GM04503 (cell line): ENCODE data around the gene LCOR.

Experiments used
- DNase-seq: peaks from one replicate; pipeline ENCODE4 v3.0.0-alpha.2; 2012; ENCODE audit warnings: low read depth

Gene LCOR

DNA sequence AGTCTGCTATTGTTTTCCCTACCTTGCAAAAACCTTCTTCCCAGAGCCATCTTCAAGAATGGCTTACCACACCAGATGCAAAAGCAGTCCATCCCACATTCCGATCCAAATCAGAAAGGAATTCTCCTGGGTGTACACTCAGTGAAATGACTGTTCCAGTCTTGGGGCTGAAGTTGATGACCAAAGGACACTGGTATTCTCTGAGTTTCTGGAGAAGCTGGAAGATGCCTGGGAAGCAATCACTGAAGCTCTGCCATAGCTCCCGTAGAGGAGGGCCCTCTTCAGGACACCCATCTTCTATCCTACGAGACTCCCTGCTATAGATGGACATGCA is 155.7 kb downstream of the LCOR start:
- peak; percentile 71 for DNase-seq

DNA sequence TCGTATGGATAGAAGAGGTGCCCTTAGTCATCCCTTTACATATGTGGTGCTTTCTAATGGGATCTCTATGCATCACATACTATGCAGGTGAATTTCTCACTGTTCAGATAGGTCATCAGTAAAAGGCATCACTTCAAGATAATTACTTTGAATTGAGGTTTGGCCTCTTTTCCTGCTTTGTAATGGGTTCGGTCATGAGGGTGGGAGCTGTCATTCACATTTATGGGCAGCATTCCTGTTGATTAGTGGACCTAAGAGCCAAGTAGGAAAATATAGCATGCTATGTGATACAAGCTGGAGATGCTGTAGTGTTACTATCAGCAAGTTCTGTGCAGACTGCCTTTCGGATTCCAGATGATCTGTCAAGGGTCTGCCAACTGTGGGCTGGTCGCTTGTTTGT is 156.3 kb downstream of the LCOR start:
- DNase-seq: no peak

DNA sequence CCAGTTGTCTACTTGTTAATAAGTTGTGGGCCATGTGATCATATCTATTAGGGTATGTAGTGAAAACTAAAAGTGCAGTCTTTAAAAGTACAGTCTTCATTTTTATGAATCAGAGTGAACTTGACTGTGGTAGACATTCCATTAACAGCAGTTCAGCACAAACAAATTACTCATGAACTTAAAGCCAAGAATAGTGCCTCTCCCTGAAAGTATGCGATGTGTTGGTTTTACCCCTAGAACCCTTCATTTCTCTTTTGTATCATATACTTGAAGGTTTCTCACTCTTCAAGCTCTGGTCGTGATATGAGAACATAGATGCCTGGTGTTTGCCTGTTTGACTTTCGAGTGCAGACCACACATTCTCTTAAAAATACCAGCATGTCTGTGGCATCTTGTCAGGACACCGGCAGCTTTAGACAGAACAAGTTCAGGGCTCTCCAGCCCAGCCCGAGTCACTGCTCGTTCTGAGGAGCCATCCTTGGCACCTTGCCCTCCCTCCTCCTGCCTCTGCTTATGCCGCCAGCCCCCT is 159.3 kb downstream of the LCOR start:
- peak; percentile 51 for DNase-seq

DNA sequence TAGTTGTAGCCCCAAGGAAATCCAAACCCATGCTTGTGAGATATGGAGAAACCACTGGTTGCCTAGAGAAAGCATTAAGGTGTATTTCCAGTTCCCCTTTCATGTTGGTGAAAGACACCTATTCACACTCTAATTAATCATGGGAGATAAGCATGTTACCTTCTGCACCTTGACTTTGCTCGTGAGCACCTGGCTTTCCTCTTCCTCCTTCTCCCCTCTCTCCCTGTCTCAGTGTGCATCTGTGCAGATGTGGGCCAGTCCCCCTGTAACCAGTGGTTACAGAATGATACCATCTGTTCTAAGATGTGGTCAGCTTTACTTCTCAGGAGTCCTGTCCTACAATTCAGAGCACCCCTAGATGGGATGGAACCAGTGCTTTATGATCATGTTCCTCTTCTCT is 160.6 kb downstream of the LCOR start:
- no peak for DNase-seq

DNA sequence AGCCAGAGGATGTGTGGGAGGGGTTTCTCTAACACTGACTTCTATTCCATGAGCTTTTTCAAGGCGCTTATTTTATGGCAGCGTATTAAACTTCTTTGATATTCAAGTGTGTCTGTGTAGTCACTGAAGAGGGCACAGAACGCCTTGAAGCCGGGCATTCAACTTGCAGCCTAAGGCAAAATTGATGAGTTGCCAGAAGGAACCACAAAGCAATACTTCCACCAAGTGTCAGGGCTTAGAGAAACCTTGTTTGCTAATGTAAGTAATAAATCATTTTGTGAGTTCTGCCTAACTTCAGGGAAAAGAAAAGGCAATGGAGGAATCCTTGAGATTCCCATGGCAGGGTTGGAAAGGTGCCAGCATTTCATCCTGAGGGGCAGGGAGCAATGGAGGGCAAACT is 163.8 kb downstream of the LCOR start:
- peak; percentile 34 for DNase-seq

DNA sequence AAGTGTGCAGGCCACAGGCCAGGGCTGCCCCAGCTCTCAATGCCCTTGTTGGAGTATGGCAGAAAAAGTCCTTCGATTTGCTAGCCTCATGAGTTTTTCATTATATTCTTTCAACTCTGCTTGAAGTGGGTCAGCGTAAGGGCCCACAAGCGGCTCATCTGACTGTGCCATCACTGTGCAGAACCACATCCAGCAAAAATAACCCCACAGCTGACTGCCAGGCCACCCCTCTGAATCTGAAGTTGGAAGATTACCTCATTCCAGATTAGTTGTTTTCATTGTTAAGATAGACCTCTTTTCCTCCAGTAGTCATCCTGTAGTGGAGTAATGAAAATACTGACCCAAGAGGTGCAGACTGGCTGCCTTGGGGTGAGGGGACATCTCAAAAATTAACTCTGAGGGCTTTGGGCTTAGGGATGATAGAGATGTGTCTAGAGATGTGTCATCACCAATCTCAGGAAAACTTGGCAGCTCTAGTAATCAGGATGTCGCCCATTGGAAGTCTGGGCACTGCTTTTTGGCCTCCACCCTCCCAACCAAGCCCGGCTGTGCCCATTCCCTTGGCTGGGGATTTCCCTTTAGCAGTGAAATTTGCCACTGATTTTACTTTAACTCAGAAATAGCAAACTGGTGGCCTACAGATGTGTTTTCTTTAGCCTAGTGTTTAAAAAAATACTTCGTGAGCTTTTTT is 164.3 kb downstream of the LCOR start:
- no peak for DNase-seq

DNA sequence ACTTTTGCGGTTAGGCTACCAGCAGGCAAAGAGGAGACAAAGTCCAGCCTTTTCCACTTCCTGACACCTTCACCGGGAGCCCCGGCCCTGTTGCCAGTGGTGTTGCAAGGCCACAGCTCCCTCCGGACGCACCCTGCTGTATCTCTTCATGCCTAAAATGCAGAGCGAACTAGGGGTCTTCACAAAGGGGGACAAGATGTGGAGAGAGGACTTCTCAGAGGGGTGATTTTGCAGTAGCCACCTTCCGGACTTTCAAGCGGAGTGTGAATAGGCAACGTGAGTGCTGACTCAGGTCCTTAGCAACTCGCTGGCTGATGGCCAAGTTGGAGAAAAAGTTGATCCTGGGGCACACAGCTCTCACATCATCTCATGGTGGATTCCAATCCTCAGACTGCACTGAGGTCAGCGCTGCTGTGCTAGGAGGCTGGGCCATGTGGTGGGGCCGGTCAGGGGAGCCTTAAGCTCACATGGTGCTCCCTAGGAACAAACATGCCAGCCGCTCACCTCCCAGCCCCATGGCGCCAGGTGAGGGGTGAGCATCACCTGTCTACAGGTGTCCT is 166.3 kb downstream of the LCOR start:
- no peak for DNase-seq

DNA sequence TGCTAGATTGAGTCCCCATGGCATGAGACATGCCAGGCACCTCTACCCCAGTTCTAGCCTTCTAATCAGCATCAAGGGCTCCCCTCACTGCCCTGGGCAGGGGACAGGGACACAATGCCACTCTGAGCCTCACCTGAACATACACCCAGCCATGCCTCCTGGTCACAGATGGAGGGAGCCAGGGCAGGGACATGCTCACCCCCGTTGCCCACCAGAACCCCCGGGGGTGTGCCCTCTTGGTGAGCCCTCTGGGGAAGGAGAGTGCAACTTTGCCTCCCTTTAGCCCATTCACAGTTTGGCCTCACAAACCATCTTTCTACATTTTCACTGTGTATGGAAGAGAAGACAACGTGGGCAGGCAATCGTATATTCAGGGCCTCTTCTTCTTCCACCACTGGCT is 167.2 kb downstream of the LCOR start:
- DNase-seq: no peak

DNA sequence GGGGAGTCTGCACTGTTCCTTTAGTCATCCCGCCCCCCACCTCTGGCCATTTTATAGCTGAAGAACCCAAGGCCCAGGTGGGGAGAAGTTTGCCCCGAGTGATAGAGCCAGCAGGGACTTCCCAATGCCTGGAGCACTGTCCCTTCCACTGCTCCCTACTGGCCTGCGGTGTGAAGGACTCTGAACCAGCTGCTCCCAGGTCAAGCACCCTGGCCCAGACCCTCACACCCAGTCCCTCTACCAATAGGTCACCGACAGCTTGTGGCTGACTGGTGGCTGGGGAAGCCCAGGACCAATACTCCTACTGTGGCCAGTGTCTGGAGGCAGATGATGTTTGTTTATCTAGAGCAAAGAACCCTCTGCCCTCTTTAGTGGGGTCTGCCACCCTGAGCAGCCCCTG is 167.9 kb downstream of the LCOR start:
- DNase-seq: no peak

DNA sequence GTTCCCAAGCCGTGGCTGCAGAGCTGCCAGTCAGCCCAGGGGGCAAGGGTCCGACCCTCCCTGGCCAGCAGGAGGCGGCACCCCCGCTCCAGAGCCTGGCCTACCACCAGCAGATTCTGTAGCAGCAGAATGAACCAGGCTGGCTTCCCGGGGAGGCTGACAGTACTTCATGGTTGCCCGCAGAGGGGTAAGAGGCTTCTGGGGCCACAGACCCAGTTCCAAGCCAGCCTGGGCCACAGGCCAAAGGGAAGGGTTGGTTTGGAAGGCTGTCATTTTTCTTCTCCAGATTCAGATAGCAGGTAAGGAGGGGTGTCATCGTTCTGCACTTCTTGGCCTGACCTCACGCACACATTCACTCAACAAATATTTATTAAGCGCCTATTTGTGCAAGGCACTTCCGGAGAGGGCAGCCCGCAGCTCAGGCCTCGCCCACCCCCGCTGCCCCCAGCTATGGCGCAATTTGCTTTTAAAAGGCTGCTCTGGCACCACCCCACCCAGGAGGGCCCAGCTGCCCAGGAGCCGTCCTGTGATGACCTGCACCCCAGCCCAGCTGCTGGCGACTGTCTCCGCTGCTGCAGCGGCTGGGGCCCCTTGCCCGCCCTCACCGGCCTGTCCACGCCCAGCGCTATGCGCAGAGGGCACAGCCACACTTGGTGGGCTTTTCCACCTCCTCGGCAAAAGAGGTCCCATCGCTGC is 168.5 kb downstream of the LCOR start:
- DNase-seq: no peak

DNA sequence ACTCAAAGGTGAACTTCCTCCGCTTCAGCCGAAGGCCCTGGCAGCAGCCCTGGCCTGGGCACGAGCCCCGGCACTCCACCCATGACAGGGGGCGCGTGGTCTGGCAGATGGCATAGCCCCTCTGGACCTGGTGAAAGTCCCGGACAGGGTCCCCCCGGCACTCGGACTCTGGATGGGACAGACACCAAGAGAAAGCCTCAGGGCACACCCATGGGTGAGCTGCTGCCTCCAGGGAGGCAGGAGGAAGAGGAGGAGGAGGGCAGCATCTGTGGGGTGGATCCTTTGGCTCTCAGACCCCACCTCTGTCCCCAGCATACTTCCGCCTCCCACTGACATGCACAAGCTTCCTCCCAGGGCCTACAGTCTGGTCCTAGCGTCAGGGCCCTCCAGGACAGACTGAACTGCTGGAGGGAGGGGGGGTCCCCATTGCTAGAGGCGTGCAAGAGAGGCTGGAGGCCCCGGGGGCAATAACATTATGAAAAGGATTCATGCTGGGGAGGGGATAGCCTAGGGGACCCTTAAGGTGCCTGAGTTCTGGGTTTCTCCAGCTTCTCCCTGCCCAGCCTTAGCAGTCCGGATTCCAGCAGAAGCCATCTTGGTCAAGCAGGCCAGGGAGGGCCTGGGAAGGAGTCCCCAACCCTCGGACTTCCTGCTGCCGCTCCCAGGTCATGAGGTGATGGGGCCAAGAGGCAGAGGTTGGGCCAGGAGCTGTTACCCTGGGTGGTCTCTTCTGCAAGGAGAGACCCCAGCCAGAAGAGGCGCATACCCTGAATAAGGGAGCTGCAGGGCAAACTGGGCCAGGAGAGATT is 169.3 kb downstream of the LCOR start:
- DNase-seq: no peak

DNA sequence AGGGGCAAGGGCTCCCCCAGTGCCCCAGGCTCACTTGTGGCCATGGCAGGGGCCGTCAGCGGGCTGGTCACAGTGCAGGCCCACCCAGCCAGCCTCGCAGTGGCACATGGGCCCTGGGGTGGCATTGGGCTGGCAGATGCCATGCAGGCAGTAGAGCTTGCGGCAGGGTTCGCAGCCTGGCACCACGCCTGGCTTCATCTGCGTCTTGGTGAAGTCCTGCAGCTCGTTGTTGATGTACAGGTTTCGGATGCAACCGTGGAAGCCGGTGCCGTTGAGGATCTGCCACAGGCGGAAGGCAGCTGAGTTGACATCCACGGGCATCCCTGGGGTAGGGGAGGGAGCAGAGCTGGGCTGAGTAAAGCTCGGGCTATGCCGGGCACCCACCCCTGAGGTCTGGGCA is 170.6 kb downstream of the LCOR start:
- no peak for DNase-seq

DNA sequence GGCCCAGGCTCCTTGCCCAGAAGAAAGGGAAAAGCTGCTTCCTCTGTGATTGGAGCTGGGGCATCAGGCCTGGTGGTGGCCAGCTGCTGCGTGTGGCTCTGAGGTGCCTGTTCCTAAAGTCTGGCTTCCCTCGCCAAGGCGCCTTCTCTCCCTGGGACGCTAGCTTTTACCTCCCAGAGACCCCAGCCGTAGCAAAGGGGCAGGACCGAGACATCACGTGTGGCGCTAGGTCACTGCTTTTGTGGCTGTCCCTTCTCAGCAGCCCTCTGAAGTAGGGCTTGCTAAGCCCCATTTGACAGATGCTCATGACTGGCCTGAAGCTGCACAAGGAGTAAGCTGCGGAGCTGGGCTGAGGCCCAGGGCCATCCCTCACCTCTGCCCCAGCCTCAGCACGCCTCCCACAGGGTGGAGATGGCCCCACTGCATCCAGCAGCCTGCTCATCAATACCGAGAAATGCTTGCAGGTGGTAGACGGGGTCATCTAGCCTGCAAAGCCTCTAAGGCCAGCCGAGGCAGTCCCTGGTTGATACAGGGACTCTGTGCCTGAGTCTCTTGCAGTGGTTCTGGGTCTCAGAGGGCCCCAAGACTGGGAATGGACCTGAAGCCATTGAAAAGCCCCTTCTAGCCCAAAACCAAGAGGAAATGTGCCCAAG is 171.2 kb downstream of the LCOR start:
- DNase-seq: no peak

DNA sequence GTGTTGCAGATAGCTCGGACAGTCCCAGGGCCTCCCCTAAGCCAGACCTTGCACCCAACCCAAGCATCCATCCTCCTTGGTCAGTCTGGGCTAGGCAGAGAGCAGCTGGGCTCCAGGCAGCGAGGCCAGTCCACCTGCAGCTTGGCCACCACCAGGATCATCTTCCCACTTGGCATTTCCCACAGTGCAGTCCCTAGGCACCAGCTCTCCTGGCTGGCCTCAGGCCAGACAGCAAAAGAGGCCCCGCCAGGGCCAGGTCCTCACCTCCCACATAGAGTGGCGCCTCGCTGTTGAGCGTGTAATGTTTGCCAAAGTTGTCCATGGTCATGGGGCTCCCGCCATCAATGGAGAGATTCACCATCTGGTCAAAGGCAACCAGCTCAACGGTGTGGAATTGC is 171.7 kb downstream of the LCOR start:
- no peak for DNase-seq

DNA sequence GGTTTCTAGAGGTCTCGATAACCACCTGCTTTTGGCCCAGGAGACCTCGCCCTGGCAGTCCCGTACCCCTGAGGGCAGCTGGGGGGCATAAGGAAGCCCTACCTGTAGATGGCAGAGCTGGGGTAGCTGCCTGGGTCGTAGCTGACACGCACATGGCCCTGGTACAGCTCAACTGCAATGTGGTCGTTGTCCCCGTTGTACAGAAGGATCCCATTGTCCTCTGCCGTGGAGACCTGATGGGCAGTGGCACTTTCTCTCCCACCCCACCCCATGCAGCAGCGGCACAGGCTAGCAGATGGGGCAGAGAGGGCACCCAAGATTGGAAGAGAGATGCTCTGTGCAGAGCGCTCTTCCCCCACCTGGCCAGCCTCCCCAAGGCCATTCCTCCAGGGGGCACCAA is 172.5 kb downstream of the LCOR start:
- no peak for DNase-seq

DNA sequence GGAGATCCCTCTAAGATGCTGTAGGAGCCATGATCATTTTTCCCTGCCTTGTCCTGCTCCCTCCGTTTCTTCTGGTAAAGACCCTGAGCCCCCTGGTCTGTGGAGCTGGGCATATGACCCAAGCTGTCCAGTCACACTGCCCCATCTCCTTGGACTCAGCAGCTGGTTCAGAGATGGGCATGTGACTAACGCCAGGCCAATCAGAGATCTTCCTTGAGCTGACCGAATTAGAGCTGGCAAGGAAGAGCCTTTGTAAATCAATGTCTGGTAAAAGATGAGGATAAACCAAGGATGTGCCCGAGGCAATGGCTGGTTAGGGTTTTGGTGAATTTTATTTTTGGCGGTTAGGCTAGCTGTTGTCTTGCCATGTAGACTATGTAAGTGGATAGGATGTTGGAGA is 173.3 kb downstream of the LCOR start:
- no peak for DNase-seq

DNA sequence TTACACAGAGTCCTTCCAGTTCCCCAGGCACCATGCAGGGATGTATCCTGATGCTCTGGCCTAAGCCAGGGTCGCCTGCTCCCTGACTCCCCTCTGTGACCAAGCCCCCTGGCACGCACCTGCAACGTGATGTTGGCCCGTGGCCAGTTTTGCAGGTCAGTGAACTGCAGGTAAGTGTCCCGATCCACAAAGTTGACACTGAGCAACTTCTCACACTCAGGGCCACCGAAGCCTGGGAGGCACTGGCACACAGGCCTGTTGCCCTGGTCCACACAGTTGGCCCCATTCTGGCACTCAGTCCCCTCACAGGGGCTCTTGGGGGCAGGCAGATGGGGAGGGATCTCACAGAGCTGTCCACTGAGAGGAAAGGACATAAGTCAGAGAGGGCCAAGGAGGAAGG is 174.3 kb downstream of the LCOR start:
- no peak for DNase-seq

DNA sequence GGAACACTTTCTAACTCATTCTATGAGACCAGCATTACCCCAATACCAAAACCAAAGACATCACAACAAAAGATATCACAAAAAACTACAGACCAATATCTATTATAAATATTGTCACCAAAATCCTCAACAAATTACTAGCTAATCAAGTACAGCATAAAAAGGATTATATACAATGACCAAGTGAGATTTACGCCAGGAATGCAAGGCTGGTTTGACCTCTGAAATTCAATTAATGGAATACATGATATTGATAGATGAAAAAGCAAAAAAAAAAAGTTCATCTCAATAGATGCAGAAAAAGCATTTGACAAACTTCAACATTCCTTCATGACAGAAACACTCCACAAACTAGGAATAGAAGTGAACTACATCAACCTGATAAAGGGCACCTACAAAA is 175.3 kb downstream of the LCOR start:
- DNase-seq: no peak

DNA sequence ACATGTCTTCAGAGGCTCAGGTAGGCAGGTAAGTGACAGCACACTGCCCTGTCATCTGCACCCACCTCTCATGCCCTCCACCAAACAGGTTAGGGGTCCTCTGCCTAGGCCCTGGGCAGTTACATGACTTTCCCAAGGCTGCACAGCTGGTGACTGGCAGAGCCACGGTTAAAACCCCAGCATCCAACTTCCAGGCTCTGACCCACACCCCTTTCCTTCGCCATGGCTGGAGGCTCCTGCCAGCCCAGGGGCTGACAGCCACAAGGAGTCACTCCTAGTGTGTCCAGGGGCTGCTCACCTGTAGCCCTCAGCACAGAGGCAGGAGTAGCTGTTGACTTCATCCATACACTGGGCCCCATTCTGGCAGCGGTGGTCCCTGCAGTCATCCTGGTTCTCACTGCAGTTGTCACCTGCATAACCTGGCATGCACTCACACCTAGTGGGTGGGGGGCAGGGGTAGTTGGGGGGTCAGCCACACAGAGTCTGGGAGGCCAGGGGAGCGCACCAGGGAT is 178.7 kb downstream of the LCOR start:
- DNase-seq: no peak

DNA sequence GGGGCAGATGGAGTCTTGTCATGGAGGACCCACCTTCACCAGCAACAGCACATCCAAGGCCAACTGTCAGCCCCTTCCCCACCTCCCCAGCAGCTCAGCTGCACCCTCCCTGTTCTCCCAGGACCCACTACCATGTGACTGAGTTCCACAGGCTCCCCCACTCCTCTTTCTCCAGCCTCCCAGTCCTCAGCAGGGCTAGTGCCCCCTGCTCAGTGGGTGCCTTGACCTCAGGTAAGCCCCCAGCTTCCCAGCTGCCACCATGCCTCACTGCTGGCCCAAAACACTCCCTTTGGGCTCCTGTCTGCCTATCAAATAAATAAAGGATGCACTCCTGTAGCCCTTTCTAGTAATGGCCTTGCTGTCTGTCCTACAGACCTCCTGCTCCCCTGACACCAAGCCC is 179.3 kb downstream of the LCOR start:
- DNase-seq: no peak

DNA sequence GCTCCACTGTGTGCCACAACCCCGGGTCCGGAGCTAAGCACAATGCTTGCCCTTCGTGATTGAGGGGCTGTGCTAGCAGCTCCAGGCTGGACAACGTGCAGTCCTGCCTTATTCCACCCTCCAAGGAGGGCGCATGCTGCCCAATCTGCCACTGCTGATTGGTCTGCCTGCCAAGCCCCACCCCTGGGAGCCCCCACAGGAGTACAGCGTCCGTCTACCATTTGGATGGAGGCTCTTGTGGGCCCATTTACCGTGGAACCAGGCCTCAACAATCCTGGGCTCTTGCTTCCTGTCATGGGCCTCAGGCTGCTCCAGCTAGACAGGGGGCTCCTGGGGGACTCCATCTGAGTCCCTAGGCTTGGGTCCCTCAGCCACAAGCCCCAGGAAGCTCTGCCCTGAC is 180.4 kb downstream of the LCOR start:
- DNase-seq: no peak

DNA sequence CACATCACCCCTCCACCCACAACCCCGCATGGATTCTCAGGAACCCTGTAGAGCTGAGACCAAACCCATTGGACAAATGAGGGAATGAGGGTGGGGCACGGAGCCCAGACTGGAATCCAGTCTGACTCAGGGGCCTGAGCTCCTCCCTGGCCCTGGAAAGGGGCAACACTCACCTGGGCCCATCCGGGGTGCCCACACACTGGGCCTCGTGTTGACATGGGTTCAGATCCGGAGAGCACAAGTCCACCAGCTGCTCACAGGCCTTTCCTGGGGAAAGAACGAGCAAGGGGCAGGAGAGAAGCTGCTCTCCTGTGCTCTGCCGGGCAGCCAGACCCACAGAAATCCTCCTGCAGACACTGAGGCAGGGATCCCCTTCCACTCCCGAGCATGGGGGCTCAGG is 181.5 kb downstream of the LCOR start:
- no peak for DNase-seq
